Anterior cingulate cortex (tissue), 58 donors: Measurements from ENCODE around the gene KRT4.
"Not testable (repeated sequence)": the region's sequence is repeated elsewhere in the genome, so short reads cannot be mapped to it uniquely, and the experiment has no call there.

Experiments used
- DNase-seq, 58 donors: peaks; one replicate each; lab custom pipeline; 2025; lab: John Stamatoyannopoulos, UW

Gene KRT4

DNA sequence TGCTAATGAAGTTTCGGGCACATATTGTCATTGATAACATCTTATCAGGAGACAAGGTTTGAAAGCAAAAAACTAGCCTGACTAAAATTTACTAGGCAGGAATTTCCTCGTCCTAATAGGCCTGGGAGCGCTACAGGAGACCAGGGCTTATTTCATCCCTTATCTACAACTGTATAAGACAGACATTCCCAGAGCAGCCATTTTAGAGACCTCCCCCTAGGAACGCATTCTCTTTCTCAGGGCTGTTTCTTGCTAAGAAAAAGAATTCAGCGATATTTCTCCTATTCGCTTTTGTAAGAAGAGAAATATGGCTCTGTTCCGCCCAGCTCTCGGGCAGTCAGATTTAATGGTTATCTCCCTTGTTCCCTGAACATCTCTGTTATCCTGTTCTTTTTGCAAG is 52.7 kb downstream of the KRT4 start:
- not testable (repeated sequence) for DNase-seq

DNA sequence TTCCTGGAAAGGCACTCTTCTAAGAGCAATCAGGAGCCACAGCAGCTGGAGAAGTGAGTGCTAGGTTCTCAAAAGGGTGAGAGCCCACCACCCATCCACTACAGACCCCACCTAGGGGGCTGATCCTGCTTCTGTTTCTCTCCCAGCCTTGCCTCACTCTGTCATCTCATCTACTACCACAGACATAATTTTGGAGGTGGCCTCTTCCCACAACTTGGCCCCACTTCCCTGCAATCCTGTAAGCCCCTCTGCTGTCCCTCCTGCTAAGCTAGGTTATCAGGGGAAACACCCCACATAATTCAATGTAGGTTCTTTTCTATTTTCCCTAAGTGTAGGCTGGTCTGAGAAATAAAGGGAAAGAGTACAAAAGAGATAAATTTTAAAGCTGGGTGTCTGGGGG is 53.3 kb downstream of the KRT4 start:
- DNase-seq: no peak

DNA sequence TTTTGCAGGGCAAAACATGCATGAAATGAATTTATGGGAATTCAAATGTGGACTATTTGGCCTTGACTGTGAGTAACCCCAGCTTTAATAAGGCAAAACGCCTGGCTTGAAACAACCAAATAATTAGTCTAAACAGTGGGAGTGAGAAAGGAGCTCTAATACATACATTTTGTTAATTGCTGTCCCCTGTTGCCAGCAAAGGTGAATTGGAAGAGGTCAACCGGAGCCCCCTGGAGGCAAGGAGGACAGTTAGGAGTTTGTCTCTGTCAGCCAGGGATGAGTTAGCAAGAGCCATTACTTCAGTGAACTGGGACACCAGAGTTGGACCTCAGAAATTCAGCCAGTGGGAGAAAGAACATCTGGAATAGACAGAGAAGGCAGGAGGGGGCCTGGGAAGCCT is 54.2 kb downstream of the KRT4 start:
- DNase-seq: no peak

- no peak for DNase-seq
These were observed 54.7 kb downstream of the KRT4 start for GRCh38 chr12:52759218-52759617.

- no peak for DNase-seq
These were observed 56.3 kb downstream of the KRT4 start for GRCh38 chr12:52757449-52758176.
